Caki2 (cell line): Measurements from ENCODE around the gene XIST. TPM values are rescaled to one million over a fixed set of nuclear protein-coding genes. Genes with fewer than 3 reads are reported as not detected.
"Not testable (repeated sequence)": the region's sequence is repeated elsewhere in the genome, so short reads cannot be mapped to it uniquely, and the experiment has no call there.

ENCODE experiments used
- DNase-seq: peaks from one replicate; pipeline ENCODE4 v3.0.0-alpha.2; 2015; ENCODE audit warnings: low read depth
- in situ Hi-C: cut with HindIII; loops from 2 replicates; pipeline ENCODE4 v1.10.0; 2016; ENCODE audit warnings: low sequenced_read_pairs, low pct_unique_long_range_greater_than_20kb, mixed read lengths
- total RNA-seq: library from RNA; depleted of rRNA; stranded (reverse); fragments of >200 nt; shearing (Covaris generic); gene quantifications from 2 replicates; pipeline ENCODE4 v1.2.3, GENCODE V29; 2014; ENCODE audit warnings: low replicate concordance

The XIST gene
- total RNA-seq, 1 experiment from 2014 or later: not detected

- in situ Hi-C loops: no loop called here
Measured at GRCh38 chrX:73821921-73822559, 30.5 kb downstream of the XIST start.

GRCh38 chrX:73819864-73820558 lies 32.5 kb downstream of the XIST start:
- DNase-seq, in situ Hi-C loops: not testable (repeated sequence)

More at GRCh38 chrX:73821921-73822559, 30.5 kb downstream of the XIST start:
- no peak for DNase-seq

- in situ Hi-C loops: no loop called here
- DNase-seq: no peak
Measured at GRCh38 chrX:73818200-73819116, 34.1 kb downstream of the XIST start.

DNA sequence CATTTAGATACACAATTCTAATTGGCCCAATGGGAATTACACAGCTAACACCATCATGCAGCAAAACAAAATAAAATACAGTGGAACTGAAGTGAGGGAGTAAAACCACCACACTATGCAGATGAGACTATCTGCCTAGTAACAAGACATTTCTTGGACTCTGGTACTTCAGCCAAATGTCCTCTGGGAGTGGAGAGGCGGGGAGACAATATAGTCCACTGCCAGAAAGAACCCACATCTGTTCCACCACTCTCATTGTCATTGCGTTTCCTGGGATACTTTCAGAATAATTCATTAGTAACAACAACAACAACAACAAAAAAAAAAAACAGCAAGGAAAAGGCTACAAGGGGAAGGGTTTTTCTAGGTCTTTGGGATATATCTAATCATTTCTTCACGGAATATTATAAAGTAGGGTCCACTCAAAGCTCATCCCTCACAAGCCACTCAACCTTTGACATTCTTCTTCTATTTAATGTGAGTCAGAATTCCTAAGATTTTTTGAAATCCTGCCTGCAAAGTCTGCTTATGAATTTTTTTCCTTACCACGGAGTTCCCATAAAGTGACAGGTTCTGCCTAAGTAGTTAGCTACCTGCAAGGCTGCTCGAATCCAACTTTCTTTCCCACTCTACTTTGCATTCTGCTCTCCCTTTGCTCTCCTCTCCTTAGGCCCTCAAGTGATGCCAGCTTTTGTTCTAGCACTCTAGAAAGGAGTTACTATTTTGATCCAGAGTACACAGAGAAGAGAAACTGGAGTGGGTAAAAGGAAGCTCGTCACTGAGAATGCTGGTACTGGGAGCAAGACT lies 34.9 kb downstream of the XIST start:
- in situ Hi-C loops: no loop called here
- DNase-seq: no peak

GRCh38 chrX:73812256-73812655 lies 40.3 kb downstream of the XIST start:
- DNase-seq: no peak
- in situ Hi-C loops: no loop called here

- in situ Hi-C loops: not testable (repeated sequence)
Measured at GRCh38 chrX:73804109-73804508, 48.4 kb downstream of the XIST start.

GRCh38 chrX:73799888-73800287 lies 52.6 kb downstream of the XIST start:
- no peak for DNase-seq
- in situ Hi-C loops: no loop called here

More at GRCh38 chrX:73804109-73804508, 48.4 kb downstream of the XIST start:
- not testable (repeated sequence) for DNase-seq

GRCh38 chrX:73792511-73792910 lies 60.0 kb downstream of the XIST start:
- DNase-seq, in situ Hi-C loops: not testable (repeated sequence)

GRCh38 chrX:73785493-73785892 lies 67.0 kb downstream of the XIST start:
- DNase-seq: no peak
- in situ Hi-C loops: no loop called here
